Hepatocyte (in vitro differentiated cells): ENCODE data around the gene RASAL1.

Source experiments
- CTCF ChIP-seq: fragments of 200-600 bp; sonication (generic); IDR thresholded peaks from 2 replicates; pipeline ENCODE4 v1.5.1; 2016; ENCODE audit warnings: antibody characterized with exemption, mild to moderate bottlenecking; ENCODE audit not compliant: poor library complexity
- EZH2phosphoT487 ChIP-seq: fragments of 200-600 bp; sonication (generic); IDR thresholded peaks from one replicate; pipeline ENCODE4 v1.6.1; 2018; ENCODE audit warnings: antibody characterized with exemption, mild to moderate bottlenecking, low read depth, moderate library complexity; ENCODE audit not compliant: unreplicated experiment, severe bottlenecking

- no peak for TF ChIP-seq CTCF
- TF ChIP-seq EZH2phosphoT487 = no peak
Measured at GRCh38 chr12:113096675-113097461, 38.7 kb downstream of the RASAL1 start.
